ENCODE data around the gene CALCA.
A peak's percentile ranks its signal among the peaks of the same experiment; 100 is the strongest.

The CALCA gene

DNA sequence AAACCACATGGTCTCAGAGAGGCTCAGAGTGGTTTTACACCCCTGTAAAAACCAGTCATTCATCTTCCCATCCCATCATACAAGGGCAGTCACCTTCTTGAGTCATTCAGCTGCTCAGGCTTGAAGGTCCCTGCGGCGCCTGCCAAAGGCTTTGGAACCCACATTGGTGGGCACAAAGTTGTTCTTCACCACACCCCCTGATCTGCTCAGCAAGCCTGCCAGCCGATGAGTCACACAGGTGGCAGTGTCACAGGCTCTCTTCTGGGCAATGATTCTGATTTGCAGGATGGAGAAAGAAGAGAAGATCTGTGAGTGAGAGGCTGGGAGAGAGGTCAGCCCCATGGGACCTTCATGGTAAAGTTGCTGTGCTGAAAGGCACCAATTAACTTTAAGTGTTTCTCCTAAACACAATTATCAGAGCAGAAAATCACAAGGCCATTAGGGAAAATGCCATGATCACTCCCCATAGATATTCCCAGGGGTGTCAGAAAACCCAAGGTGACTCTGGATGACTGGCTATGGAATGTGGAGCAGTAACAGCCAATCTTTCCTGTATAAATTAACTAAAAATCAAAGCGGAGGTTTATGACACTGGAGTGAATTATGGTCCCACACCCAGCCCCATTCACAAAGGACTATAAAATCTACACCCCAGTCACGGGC is 4.4 kb downstream of the CALCA start (continued):
- TF ChIP-seq ZBTB20 (tag by site-specific recombination; IDR thresholded peaks at IDR 0.05) = no peak
- TF ChIP-seq ZNF302 (tag by site-specific recombination; IDR thresholded peaks at IDR 0.05; ENCODE audit: low read depth) = no peak
- TF ChIP-seq GLIS1 (tag by site-specific recombination; IDR thresholded peaks at IDR 0.05) = peak; percentile 57
- no peak for TF ChIP-seq ZNF623 (tag by site-specific recombination; IDR thresholded peaks at IDR 0.05)
- no peak for TF ChIP-seq HOXA7 (CRISPR knock-in tag; IDR thresholded peaks at IDR 0.05; ENCODE audit: borderline replicate concordance)
- TF ChIP-seq ZNF677 (tag by site-specific recombination; IDR thresholded peaks at IDR 0.05) = no peak
- TF ChIP-seq ZNF221 (tag by site-specific recombination; IDR thresholded peaks at IDR 0.05; ENCODE audit: borderline replicate concordance) = no peak
- TF ChIP-seq ZNF785 (tag by site-specific recombination; IDR thresholded peaks at IDR 0.05) = no peak
- TF ChIP-seq, protein P1, sequence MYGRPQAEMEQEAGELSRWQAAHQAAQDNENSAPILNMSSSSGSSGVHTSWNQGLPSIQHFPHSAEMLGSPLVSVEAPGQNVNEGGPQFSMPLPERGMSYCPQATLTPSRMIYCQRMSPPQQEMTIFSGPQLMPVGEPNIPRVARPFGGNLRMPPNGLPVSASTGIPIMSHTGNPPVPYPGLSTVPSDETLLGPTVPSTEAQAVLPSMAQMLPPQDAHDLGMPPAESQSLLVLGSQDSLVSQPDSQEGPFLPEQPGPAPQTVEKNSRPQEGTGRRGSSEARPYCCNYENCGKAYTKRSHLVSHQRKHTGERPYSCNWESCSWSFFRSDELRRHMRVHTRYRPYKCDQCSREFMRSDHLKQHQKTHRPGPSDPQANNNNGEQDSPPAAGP (tag by site-specific recombination; IDR thresholded peaks at IDR 0.05) = no peak
- no peak for TF ChIP-seq ZNF223 (tag by site-specific recombination; IDR thresholded peaks at IDR 0.05)
- no peak for TF ChIP-seq ZNF791 (tag by site-specific recombination; IDR thresholded peaks at IDR 0.05)
- no peak for TF ChIP-seq GFI1B (tag by site-specific recombination; IDR thresholded peaks at IDR 0.05)
- TF ChIP-seq ZNF202 (tag by site-specific recombination; IDR thresholded peaks at IDR 0.05; ENCODE audit: borderline replicate concordance) = no peak
- TF ChIP-seq, protein P2, sequence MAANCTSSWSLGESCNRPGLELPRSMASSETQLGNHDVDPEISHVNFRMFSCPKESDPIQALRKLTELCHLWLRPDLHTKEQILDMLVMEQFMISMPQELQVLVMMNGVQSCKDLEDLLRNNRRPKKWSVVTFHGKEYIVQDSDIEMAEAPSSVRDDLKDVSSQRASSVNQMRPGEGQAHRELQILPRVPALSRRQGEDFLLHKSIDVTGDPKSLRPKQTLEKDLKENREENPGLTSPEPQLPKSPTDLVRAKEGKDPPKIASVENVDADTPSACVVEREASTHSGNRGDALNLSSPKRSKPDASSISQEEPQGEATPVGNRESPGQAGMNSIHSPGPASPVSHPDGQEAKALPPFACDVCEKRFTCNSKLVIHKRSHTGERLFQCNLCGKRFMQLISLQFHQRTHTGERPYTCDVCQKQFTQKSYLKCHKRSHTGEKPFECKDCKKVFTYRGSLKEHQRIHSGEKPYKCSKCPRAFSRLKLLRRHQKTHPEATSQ (tag by site-specific recombination; IDR thresholded peaks at IDR 0.05) = no peak
- no peak for TF ChIP-seq ZBTB1 (tag by site-specific recombination; IDR thresholded peaks at IDR 0.05)
- no peak for TF ChIP-seq ZNF596 (tag by site-specific recombination; IDR thresholded peaks at IDR 0.05)
- TF ChIP-seq KLF16 (tag by site-specific recombination; IDR thresholded peaks at IDR 0.05) = 0 out of 2 replicates have a peak, but pooled peaks have one; percentile 31
- no peak for TF ChIP-seq ZSCAN30 (tag by site-specific recombination; IDR thresholded peaks at IDR 0.05)
- TF ChIP-seq, protein P3, sequence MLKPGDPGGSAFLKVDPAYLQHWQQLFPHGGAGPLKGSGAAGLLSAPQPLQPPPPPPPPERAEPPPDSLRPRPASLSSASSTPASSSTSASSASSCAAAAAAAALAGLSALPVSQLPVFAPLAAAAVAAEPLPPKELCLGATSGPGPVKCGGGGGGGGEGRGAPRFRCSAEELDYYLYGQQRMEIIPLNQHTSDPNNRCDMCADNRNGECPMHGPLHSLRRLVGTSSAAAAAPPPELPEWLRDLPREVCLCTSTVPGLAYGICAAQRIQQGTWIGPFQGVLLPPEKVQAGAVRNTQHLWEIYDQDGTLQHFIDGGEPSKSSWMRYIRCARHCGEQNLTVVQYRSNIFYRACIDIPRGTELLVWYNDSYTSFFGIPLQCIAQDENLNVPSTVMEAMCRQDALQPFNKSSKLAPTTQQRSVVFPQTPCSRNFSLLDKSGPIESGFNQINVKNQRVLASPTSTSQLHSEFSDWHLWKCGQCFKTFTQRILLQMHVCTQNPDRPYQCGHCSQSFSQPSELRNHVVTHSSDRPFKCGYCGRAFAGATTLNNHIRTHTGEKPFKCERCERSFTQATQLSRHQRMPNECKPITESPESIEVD (tag by site-specific recombination; IDR thresholded peaks at IDR 0.05) = peak; percentile 83
- TF ChIP-seq ZBTB21 (tag by site-specific recombination; IDR thresholded peaks at IDR 0.05) = no peak
- no peak for TF ChIP-seq HOXC10 (CRISPR knock-in tag; IDR thresholded peaks at IDR 0.05)
- TF ChIP-seq, protein P4, sequence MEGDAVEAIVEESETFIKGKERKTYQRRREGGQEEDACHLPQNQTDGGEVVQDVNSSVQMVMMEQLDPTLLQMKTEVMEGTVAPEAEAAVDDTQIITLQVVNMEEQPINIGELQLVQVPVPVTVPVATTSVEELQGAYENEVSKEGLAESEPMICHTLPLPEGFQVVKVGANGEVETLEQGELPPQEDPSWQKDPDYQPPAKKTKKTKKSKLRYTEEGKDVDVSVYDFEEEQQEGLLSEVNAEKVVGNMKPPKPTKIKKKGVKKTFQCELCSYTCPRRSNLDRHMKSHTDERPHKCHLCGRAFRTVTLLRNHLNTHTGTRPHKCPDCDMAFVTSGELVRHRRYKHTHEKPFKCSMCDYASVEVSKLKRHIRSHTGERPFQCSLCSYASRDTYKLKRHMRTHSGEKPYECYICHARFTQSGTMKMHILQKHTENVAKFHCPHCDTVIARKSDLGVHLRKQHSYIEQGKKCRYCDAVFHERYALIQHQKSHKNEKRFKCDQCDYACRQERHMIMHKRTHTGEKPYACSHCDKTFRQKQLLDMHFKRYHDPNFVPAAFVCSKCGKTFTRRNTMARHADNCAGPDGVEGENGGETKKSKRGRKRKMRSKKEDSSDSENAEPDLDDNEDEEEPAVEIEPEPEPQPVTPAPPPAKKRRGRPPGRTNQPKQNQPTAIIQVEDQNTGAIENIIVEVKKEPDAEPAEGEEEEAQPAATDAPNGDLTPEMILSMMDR (tag by site-specific recombination; IDR thresholded peaks at IDR 0.05) = no peak
- TF ChIP-seq, protein P5, sequence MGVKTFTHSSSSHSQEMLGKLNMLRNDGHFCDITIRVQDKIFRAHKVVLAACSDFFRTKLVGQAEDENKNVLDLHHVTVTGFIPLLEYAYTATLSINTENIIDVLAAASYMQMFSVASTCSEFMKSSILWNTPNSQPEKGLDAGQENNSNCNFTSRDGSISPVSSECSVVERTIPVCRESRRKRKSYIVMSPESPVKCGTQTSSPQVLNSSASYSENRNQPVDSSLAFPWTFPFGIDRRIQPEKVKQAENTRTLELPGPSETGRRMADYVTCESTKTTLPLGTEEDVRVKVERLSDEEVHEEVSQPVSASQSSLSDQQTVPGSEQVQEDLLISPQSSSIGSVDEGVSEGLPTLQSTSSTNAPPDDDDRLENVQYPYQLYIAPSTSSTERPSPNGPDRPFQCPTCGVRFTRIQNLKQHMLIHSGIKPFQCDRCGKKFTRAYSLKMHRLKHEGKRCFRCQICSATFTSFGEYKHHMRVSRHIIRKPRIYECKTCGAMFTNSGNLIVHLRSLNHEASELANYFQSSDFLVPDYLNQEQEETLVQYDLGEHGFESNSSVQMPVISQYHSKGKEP (tag by site-specific recombination; IDR thresholded peaks at IDR 0.05) = no peak
- no peak for TF ChIP-seq ZIC2 (tag by site-specific recombination; IDR thresholded peaks at IDR 0.05)
- no peak for TF ChIP-seq ZNF626 (tag by site-specific recombination; IDR thresholded peaks at IDR 0.05)
- TF ChIP-seq KLF7 (tag by site-specific recombination; IDR thresholded peaks at IDR 0.05; ENCODE audit: borderline replicate concordance) = no peak
- TF ChIP-seq ZNF561 (tag by site-specific recombination; IDR thresholded peaks at IDR 0.05; ENCODE audit: borderline replicate concordance) = no peak
- no peak for TF ChIP-seq ZNF416 (tag by site-specific recombination; IDR thresholded peaks at IDR 0.05)
- TF ChIP-seq, protein P6, sequence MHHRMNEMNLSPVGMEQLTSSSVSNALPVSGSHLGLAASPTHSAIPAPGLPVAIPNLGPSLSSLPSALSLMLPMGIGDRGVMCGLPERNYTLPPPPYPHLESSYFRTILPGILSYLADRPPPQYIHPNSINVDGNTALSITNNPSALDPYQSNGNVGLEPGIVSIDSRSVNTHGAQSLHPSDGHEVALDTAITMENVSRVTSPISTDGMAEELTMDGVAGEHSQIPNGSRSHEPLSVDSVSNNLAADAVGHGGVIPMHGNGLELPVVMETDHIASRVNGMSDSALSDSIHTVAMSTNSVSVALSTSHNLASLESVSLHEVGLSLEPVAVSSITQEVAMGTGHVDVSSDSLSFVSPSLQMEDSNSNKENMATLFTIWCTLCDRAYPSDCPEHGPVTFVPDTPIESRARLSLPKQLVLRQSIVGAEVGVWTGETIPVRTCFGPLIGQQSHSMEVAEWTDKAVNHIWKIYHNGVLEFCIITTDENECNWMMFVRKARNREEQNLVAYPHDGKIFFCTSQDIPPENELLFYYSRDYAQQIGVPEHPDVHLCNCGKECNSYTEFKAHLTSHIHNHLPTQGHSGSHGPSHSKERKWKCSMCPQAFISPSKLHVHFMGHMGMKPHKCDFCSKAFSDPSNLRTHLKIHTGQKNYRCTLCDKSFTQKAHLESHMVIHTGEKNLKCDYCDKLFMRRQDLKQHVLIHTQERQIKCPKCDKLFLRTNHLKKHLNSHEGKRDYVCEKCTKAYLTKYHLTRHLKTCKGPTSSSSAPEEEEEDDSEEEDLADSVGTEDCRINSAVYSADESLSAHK (tag by site-specific recombination; IDR thresholded peaks at IDR 0.05) = 0 out of 2 replicates have a peak, but pooled peaks have one; percentile 30

All from HEK293 (cell line).